Measurements from ENCODE around the gene TGM4.
A peak's percentile ranks its signal among the peaks of the same experiment; 100 is the strongest.
"Not testable (repeated sequence)": the region's sequence is repeated elsewhere in the genome, so short reads cannot be mapped to it uniquely, and the experiment has no call there.

The TGM4 gene

DNA sequence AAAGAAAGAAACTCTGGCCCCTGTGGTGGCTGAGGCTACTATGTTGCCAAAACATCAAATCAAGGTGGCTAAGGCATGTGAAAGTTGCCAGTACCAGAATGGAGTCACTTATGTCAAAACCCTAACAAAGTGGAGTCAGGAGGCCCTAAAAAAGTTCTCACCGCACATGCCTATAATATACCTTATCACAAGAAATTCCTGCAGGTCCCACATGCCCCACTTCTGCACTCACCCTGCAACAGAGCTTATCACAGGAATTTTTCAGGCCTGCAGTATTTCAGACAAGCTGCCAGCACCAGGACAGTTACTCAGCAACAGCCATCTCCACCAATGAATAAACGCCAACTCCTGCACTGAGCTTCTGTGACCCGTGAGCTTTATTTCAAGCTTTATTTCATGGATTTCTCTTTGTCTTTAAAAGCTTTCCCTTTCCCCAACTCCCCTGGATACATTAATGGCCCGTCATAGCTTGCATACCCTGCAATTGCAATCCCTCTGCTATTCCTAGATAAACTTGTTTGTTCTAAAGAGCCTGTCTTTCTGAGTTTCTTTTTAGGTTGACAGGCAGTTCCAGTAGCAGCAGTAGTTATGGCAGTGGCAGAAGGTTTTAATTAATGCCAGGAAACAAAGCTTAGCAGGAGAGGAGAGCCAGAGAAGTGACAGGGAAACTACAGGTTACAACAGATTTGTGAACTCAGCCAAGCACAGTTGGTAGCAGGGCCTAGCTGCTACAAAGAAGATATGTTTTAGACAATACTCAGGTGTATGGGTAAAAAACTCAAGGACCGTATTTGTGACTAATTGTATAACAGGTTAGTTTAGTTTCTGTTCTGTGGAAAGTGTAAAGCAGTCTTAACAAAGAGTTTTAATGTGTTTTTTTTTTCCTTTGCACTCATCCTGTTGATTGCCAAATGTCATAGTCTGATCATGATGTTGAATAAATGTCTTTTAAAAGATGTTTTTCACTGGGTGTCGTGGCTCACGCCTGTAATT is 28.6 kb upstream of the TGM4 start (continued):
- TF ChIP-seq, protein P1, sequence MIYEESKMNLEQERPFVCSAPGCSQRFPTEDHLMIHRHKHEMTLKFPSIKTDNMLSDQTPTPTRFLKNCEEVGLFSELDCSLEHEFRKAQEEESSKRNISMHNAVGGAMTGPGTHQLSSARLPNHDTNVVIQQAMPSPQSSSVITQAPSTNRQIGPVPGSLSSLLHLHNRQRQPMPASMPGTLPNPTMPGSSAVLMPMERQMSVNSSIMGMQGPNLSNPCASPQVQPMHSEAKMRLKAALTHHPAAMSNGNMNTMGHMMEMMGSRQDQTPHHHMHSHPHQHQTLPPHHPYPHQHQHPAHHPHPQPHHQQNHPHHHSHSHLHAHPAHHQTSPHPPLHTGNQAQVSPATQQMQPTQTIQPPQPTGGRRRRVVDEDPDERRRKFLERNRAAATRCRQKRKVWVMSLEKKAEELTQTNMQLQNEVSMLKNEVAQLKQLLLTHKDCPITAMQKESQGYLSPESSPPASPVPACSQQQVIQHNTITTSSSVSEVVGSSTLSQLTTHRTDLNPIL (CRISPR knock-in tag; IDR thresholded peaks at IDR 0.05; ENCODE audit: low read depth), result peak; percentile 95
- peak; percentile 95 for TF ChIP-seq ZNF565 (CRISPR knock-in tag; conservative IDR thresholded peaks at IDR 0.05; ENCODE audit: low read depth)
- peak; percentile 96 for TF ChIP-seq ISL1 (CRISPR knock-in tag; IDR thresholded peaks at IDR 0.05)
- TF ChIP-seq CSDC2 (CRISPR knock-in tag; IDR thresholded peaks at IDR 0.05), result peak; percentile 100
- peak; percentile 75 for TF ChIP-seq ZFP30 (CRISPR knock-in tag; IDR thresholded peaks at IDR 0.05)
- peak; percentile 38; the same call in 1 of the 2 replicates for TF ChIP-seq TOX (CRISPR knock-in tag; IDR thresholded peaks at IDR 0.05; ENCODE audit: borderline replicate concordance)
- peak; percentile 73 for TF ChIP-seq ZNF70 (CRISPR knock-in tag; IDR thresholded peaks at IDR 0.05)
- peak; percentile 74; the same call in 1 of the 2 replicates for TF ChIP-seq ZNF8 (CRISPR knock-in tag; IDR thresholded peaks at IDR 0.05)
- TF ChIP-seq SNAI2 (CRISPR knock-in tag; IDR thresholded peaks at IDR 0.05), result peak; percentile 100
- TF ChIP-seq ESRRG (CRISPR knock-in tag; IDR thresholded peaks at IDR 0.05), result peak; percentile 99
- TF ChIP-seq, protein P2, sequence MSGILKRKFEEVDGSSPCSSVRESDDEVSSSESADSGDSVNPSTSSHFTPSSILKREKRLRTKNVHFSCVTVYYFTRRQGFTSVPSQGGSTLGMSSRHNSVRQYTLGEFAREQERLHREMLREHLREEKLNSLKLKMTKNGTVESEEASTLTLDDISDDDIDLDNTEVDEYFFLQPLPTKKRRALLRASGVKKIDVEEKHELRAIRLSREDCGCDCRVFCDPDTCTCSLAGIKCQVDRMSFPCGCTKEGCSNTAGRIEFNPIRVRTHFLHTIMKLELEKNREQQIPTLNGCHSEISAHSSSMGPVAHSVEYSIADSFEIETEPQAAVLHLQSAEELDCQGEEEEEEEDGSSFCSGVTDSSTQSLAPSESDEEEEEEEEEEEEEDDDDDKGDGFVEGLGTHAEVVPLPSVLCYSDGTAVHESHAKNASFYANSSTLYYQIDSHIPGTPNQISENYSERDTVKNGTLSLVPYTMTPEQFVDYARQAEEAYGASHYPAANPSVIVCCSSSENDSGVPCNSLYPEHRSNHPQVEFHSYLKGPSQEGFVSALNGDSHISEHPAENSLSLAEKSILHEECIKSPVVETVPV (CRISPR knock-in tag; IDR thresholded peaks at IDR 0.05), result peak; percentile 95
- no peak for TF ChIP-seq RARB (CRISPR knock-in tag; IDR thresholded peaks at IDR 0.05)
- TF ChIP-seq, protein P3, sequence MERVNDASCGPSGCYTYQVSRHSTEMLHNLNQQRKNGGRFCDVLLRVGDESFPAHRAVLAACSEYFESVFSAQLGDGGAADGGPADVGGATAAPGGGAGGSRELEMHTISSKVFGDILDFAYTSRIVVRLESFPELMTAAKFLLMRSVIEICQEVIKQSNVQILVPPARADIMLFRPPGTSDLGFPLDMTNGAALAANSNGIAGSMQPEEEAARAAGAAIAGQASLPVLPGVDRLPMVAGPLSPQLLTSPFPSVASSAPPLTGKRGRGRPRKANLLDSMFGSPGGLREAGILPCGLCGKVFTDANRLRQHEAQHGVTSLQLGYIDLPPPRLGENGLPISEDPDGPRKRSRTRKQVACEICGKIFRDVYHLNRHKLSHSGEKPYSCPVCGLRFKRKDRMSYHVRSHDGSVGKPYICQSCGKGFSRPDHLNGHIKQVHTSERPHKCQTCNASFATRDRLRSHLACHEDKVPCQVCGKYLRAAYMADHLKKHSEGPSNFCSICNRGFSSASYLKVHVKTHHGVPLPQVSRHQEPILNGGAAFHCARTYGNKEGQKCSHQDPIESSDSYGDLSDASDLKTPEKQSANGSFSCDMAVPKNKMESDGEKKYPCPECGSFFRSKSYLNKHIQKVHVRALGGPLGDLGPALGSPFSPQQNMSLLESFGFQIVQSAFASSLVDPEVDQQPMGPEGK (CRISPR knock-in tag; IDR thresholded peaks at IDR 0.05; ENCODE audit: borderline replicate concordance), result peak; percentile 72; the same call in 1 of the 2 replicates
- TF ChIP-seq GLIS3 (CRISPR knock-in tag; IDR thresholded peaks at IDR 0.05), result peak; percentile 99

DNA sequence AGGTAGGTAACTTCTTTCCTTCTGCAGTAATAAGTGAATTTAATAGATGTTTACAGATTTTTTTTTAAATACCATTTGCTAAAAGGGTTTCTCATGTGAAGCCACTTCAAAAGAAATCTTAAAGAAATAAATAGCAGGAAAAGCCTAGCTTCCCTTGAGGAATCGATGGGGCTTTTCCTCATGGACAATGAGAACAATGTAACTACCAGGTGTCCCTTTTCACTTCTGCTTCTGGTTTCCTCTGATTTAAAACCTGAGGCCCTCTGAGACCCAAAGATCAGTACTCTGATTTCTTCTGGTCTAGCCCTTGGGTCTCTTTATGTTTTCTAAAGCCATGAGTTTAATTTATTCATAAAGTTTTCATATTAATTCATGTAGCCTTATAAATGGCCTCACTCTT is 25.8 kb upstream of the TGM4 start:
- ATAC-seq, result no peak
- no peak for TF ChIP-seq OSR1 (CRISPR knock-in tag; IDR thresholded peaks at IDR 0.05)
- TF ChIP-seq ZNF565 (CRISPR knock-in tag; conservative IDR thresholded peaks at IDR 0.05; ENCODE audit: low read depth), result no peak
- no peak for TF ChIP-seq ZNF70 (CRISPR knock-in tag; IDR thresholded peaks at IDR 0.05)
- no peak for TF ChIP-seq TCF4 (CRISPR knock-in tag; IDR thresholded peaks at IDR 0.05; ENCODE audit: borderline replicate concordance)
- no peak for TF ChIP-seq CSDC2 (CRISPR knock-in tag; IDR thresholded peaks at IDR 0.05)
- TF ChIP-seq RARB (CRISPR knock-in tag; IDR thresholded peaks at IDR 0.05), result no peak
- TF ChIP-seq, protein P3 (CRISPR knock-in tag; IDR thresholded peaks at IDR 0.05; ENCODE audit: borderline replicate concordance), result no peak
- TF ChIP-seq, protein P4, sequence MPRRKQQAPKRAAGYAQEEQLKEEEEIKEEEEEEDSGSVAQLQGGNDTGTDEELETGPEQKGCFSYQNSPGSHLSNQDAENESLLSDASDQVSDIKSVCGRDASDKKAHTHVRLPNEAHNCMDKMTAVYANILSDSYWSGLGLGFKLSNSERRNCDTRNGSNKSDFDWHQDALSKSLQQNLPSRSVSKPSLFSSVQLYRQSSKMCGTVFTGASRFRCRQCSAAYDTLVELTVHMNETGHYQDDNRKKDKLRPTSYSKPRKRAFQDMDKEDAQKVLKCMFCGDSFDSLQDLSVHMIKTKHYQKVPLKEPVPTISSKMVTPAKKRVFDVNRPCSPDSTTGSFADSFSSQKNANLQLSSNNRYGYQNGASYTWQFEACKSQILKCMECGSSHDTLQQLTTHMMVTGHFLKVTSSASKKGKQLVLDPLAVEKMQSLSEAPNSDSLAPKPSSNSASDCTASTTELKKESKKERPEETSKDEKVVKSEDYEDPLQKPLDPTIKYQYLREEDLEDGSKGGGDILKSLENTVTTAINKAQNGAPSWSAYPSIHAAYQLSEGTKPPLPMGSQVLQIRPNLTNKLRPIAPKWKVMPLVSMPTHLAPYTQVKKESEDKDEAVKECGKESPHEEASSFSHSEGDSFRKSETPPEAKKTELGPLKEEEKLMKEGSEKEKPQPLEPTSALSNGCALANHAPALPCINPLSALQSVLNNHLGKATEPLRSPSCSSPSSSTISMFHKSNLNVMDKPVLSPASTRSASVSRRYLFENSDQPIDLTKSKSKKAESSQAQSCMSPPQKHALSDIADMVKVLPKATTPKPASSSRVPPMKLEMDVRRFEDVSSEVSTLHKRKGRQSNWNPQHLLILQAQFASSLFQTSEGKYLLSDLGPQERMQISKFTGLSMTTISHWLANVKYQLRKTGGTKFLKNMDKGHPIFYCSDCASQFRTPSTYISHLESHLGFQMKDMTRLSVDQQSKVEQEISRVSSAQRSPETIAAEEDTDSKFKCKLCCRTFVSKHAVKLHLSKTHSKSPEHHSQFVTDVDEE (CRISPR knock-in tag; IDR thresholded peaks at IDR 0.05), result no peak
- TF ChIP-seq ISL1 (CRISPR knock-in tag; IDR thresholded peaks at IDR 0.05), result no peak
- TF ChIP-seq ZC3H10 (CRISPR knock-in tag; IDR thresholded peaks at IDR 0.05), result no peak
- no peak for TF ChIP-seq BACH2 (CRISPR knock-in tag; IDR thresholded peaks at IDR 0.05; ENCODE audit: borderline replicate concordance)
- TF ChIP-seq ESRRG (CRISPR knock-in tag; IDR thresholded peaks at IDR 0.05), result no peak

DNA sequence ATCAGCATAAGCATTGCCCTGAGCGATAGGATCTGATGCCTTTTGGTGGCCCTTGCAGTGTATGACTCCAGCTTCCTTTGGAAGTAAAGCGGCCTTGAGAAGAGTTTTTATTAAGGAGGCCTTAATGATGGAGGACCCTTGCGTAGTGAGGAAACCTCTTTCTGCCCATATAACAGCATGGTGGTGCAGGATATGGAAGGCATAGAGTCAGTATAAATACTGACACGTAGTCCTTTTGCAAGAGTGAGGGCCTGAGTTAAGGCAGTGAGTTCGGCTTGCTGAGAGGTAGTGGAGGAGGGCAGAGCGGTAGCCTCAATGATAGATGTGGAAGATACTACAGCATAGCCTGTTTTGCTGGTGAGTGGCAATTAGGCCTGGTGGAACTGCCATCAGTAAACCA is 17.7 kb upstream of the TGM4 start:
- ATAC-seq, result not testable (repeated sequence)

Measured in SK-N-SH treated with all-trans-retinoic acid at 6 μM for 48 hours (cell line).